ENCODE data around the gene MLLT6.

The MLLT6 gene

DNA sequence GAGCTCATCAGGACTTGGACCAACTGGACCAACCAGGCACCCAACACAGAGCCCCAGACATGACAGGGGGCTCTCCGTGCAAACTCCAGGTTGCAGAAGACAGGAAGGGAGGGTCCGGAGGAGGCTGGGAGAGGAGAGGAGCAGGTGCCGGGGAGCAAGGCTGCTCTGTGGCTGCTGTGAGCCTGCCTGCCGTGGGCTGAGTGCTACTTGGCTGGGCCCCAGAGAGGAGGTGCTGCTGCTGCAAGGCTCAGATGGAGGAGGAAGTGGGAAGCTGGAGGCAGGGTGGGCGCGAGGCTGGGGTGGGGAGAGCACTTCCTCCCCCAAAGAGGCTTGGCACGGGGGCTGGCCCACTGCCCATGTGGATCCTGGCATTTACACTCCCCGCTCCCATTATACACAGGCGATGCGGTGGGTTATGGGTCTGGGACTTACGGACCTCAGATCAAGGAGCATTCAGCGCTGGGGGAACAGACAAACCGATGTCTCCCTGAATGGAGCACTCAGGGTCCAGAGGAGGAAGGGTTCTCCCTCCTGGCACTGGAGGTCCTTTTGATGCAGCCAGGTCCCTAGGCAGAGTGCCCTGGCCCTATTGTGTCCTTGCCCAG, 46.2 kb upstream of the MLLT6 start:
- H3K27me3 ChIP-seq (ENCODE audit: insufficient read depth, low read length, poor library complexity, severe bottlenecking) = no peaks in the 10 kb centered on the region
- no peak for TF ChIP-seq EZH2phosphoT487 (IDR thresholded peaks at IDR 0.05; ENCODE audit: borderline replicate concordance)
- TF ChIP-seq CTCF (conservative IDR thresholded peaks at IDR 0.05; ENCODE audit: low read length) = no peak
- no peak overlapping the region for H3K4me3 ChIP-seq (ENCODE audit: low read length, poor library complexity, severe bottlenecking)
- no peaks in the 10 kb centered on the region for H3K79me2 ChIP-seq (ENCODE audit: insufficient read depth, low read length)
- no peaks in the 10 kb centered on the region for H4K20me1 ChIP-seq (ENCODE audit: insufficient read depth, low read length, poor library complexity, severe bottlenecking)
- no peak overlapping the region for H3K9ac ChIP-seq (ENCODE audit: low read depth, low read length, poor library complexity, severe bottlenecking)
- no peaks in the 10 kb centered on the region for H3K9me2 ChIP-seq (replicated peaks; ENCODE audit: low read depth, low read length)
- no peaks in the 10 kb centered on the region for H3F3A ChIP-seq (ENCODE audit: low read depth)
- H3K4me2 ChIP-seq (ENCODE audit: low read depth, low read length, poor library complexity, severe bottlenecking) = peak overlapping the region; percentile 10
- peaks cover 10% of the 10 kb centered on the region for H3K4me1 ChIP-seq (ENCODE audit: insufficient read depth, low read length, poor library complexity, severe bottlenecking)
- H2AFZ ChIP-seq (ENCODE audit: low read length) = peak overlapping the region; percentile 34; the same call in 1 of the 2 replicates
- H3K36me3 ChIP-seq (ENCODE audit: insufficient read depth, low read length) = no peaks in the 10 kb centered on the region
- no peaks in the 10 kb centered on the region for H3K9me3 ChIP-seq (ENCODE audit: insufficient read depth, low read depth, low read length)

DNA sequence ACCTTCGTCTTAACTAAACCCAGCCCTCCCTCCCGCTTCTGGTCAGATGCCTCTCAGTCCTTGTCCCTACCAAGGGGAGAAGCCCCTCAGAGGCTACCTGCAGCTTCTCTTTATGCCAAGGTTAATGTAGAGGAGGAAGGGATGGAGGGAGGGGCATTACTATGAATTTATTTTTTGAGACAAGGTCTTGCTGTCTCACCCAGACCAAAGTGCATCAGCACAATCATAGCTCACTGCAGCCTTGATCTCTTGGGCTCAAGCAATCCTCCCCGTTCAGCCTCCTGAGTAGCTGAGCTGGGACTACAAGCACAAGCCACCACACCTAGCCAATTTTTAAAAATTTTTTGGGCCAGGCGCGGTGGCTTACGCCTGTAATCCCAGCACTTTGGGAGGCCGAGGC, 45.7 kb upstream of the MLLT6 start:
- Histone ChIP-seq H2AFZ (ENCODE audit: low read length) (0 out of 2 replicates have a peak overlapping the region, but pooled peaks have one; percentile 34), H3K9ac (ENCODE audit: low read depth, low read length, poor library complexity, severe bottlenecking) (no peak overlapping the region)

GRCh38 chr17:38660097-38661025, 44.7 kb upstream of the MLLT6 start:
- Histone ChIP-seq H3K79me2 (ENCODE audit: insufficient read depth, low read length) (no peaks in the 10 kb centered on the region), H2AFZ (ENCODE audit: low read length) (no peak overlapping the region), H3F3A (ENCODE audit: low read depth) (no peaks in the 10 kb centered on the region)

More for the DNA sequence above, 45.7 kb upstream of the MLLT6 start:
- no peak overlapping the region for H3K4me3 ChIP-seq (ENCODE audit: low read length, poor library complexity, severe bottlenecking)
- H3K79me2 ChIP-seq (ENCODE audit: insufficient read depth, low read length) = no peaks in the 10 kb centered on the region
- no peak for TF ChIP-seq EZH2phosphoT487 (IDR thresholded peaks at IDR 0.05; ENCODE audit: borderline replicate concordance)
- TF ChIP-seq CTCF (conservative IDR thresholded peaks at IDR 0.05; ENCODE audit: low read length) = no peak
- H4K20me1 ChIP-seq (ENCODE audit: insufficient read depth, low read length, poor library complexity, severe bottlenecking) = no peaks in the 10 kb centered on the region
- no peaks in the 10 kb centered on the region for H3K36me3 ChIP-seq (ENCODE audit: insufficient read depth, low read length)
- no peaks in the 10 kb centered on the region for H3K27me3 ChIP-seq (ENCODE audit: insufficient read depth, low read length, poor library complexity, severe bottlenecking)
- H3K4me1 ChIP-seq (ENCODE audit: insufficient read depth, low read length, poor library complexity, severe bottlenecking) = peaks cover 10% of the 10 kb centered on the region
- no peaks in the 10 kb centered on the region for H3K9me3 ChIP-seq (ENCODE audit: insufficient read depth, low read depth, low read length)
- H3F3A ChIP-seq (ENCODE audit: low read depth) = no peaks in the 10 kb centered on the region
- no peak overlapping the region for H3K4me2 ChIP-seq (ENCODE audit: low read depth, low read length, poor library complexity, severe bottlenecking)
- H3K9me2 ChIP-seq (replicated peaks; ENCODE audit: low read depth, low read length) = no peaks in the 10 kb centered on the region

More at GRCh38 chr17:38660097-38661025, 44.7 kb upstream of the MLLT6 start:
- H4K20me1 ChIP-seq (ENCODE audit: insufficient read depth, low read length, poor library complexity, severe bottlenecking) = no peaks in the 10 kb centered on the region
- H3K4me3 ChIP-seq (ENCODE audit: low read length, poor library complexity, severe bottlenecking) = no peak overlapping the region
- no peaks in the 10 kb centered on the region for H3K36me3 ChIP-seq (ENCODE audit: insufficient read depth, low read length)
- no peaks in the 10 kb centered on the region for H3K9me3 ChIP-seq (ENCODE audit: insufficient read depth, low read depth, low read length)
- no peak for TF ChIP-seq EZH2phosphoT487 (IDR thresholded peaks at IDR 0.05; ENCODE audit: borderline replicate concordance)
- no peak for TF ChIP-seq CTCF (conservative IDR thresholded peaks at IDR 0.05; ENCODE audit: low read length)
- no peaks in the 10 kb centered on the region for H3K9me2 ChIP-seq (replicated peaks; ENCODE audit: low read depth, low read length)
- H3K9ac ChIP-seq (ENCODE audit: low read depth, low read length, poor library complexity, severe bottlenecking) = no peak overlapping the region
- H3K4me1 ChIP-seq (ENCODE audit: insufficient read depth, low read length, poor library complexity, severe bottlenecking) = peaks cover 10% of the 10 kb centered on the region
- H3K4me2 ChIP-seq (ENCODE audit: low read depth, low read length, poor library complexity, severe bottlenecking) = no peak overlapping the region
- H3K27me3 ChIP-seq (ENCODE audit: insufficient read depth, low read length, poor library complexity, severe bottlenecking) = no peaks in the 10 kb centered on the region

Measured in Loucy (cell line).